GM12878 (cell line): ENCODE measurements around the gene JAG1.

Experiments used
- NR2C2 ChIP-seq: IDR thresholded peaks from 2 replicates; pipeline ENCODE4 v1.6.1; 2011; ENCODE audit warnings: borderline replicate concordance, low read depth; ENCODE audit not compliant: control insufficient read depth, insufficient read length
- YY1 ChIP-seq: IDR thresholded peaks from 2 replicates; pipeline ENCODE4 v1.6.1; 2011; ENCODE audit warnings: low read depth, mild to moderate bottlenecking, low read length
- ZNF384 ChIP-seq: IDR thresholded peaks from 2 replicates; pipeline ENCODE4 v1.6.1; 2012; ENCODE audit warnings: low read depth, mild to moderate bottlenecking, low read length, improper control_type of control experiment, borderline replicate concordance
- TF ChIP-seq, protein P1 (sequence below), 3 experiments: IDR thresholded peaks in 2 of 3; conservative IDR thresholded peaks in 1 of 3; 2 replicates each; pipeline ENCODE4 v1.5.1; 2011; ENCODE audit warnings: low read depth in 3 of 3, low read length in 3 of 3, mild to moderate bottlenecking in 3 of 3, control low read depth in 2 of 3, moderate library complexity in 2 of 3, inconsistent platforms in 1 of 3, mixed read lengths in 1 of 3; ENCODE audit not compliant: control insufficient read depth in 2 of 3, insufficient read depth in 1 of 3; ENCODE audit errors: extremely low read depth in 1 of 3

DNA sequence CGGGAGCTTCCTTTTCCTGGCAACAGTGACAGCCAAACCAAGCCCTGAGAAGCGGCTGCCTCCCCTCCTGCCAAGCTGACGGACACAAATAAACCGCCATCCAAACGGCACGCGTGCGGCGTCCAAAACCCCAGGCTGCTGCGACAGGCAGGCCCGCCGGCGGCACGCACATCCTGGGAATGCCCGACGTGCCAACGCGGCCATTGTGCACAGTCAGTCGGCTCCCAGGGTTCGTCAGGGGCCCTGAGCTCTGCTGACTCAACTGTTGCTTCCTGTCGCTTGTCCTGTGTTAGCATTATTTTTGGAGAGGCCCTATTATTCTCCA is 6.8 kb downstream of the JAG1 start:
- TF ChIP-seq, protein P1, sequence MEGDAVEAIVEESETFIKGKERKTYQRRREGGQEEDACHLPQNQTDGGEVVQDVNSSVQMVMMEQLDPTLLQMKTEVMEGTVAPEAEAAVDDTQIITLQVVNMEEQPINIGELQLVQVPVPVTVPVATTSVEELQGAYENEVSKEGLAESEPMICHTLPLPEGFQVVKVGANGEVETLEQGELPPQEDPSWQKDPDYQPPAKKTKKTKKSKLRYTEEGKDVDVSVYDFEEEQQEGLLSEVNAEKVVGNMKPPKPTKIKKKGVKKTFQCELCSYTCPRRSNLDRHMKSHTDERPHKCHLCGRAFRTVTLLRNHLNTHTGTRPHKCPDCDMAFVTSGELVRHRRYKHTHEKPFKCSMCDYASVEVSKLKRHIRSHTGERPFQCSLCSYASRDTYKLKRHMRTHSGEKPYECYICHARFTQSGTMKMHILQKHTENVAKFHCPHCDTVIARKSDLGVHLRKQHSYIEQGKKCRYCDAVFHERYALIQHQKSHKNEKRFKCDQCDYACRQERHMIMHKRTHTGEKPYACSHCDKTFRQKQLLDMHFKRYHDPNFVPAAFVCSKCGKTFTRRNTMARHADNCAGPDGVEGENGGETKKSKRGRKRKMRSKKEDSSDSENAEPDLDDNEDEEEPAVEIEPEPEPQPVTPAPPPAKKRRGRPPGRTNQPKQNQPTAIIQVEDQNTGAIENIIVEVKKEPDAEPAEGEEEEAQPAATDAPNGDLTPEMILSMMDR (IDR thresholded peaks at IDR 0.05 in 2 of 3, conservative IDR thresholded peaks at IDR 0.05 in 1 of 3; ENCODE audit: control insufficient read depth in 2 of 3, extremely low read depth in 1 of 3, insufficient read depth in 1 of 3, low read depth in 3 of 3, low read length in 3 of 3), result no peak
- TF ChIP-seq ZNF384 (no peak), YY1 (no peak), NR2C2 (no peak)
